Stimulated activated CD8-positive, alpha-beta memory T cell treated with anti-CD3 and anti-CD28 coated beads, Interleukin-7, amount 100 ng/mL, for 24 hours (primary cell): ENCODE data around the gene ETV5.
A peak's percentile ranks its signal among the peaks of the same experiment; 100 is the strongest.
"Not testable (repeated sequence)": the region's sequence is repeated elsewhere in the genome, so short reads cannot be mapped to it uniquely, and the experiment has no call there.

Source experiments
- DNase-seq: peaks from one replicate; pipeline ENCODE4 v3.0.0-alpha.2; 2020; ENCODE audit warnings: low read depth

ETV5 gene

GRCh38 chr3:186067360-186068242, 41.3 kb downstream of the ETV5 start:
- no peak for DNase-seq

- DNase-seq, result no peak
Observed at GRCh38 chr3:186060222-186060621, 48.7 kb downstream of the ETV5 start.

DNA sequence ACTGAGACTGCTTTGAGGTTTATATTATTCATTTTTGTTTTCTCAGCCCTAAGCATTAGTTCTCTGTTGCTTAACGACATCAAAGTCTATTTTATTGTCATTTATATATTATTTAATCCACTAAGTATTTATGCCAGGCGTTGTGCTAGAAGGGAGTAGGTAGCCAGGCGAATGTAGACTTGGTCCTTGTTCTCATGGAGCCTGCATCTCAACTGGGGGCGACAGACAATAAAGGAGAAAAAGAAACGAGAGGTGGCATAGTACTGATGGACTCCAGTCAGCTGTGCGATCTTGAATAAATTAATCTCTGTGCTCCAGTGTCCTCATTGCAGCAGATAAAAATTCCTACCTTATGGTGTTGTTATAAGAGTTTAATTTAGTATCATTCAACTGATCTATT, 49.7 kb downstream of the ETV5 start:
- DNase-seq, result no peak

GRCh38 chr3:186058225-186058624, 50.7 kb downstream of the ETV5 start:
- no peak for DNase-seq

- no peak for DNase-seq
Observed at GRCh38 chr3:186057594-186057993, 51.3 kb downstream of the ETV5 start.

DNA sequence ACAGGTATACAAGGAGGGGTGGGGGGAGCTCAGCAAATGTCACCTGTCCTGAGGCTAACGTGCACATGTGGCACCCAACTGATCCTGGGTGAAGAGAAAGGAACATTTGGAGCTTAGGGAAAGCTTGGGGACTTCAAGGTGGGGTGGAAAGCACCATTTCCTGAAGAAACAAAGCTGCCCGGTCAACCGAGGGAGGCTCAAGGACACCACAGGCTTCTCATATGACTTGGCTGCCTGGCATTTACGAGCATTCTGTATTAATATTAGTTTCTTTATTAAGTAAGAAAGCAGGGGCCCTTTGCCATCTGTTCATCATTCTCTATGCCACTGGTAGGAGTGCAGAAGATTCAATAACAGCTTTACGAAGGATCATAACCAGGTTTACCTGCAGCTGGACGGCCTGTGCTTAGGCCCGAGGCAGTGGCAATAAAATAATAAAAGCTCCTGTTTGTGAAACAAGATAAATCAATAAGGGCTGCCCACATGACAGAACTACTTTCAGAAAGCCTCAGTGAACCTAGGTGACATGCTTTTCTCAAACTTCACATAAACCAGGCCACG, 54.0 kb downstream of the ETV5 start:
- DNase-seq, result no peak

GRCh38 chr3:186053954-186054791, 54.7 kb downstream of the ETV5 start:
- DNase-seq, result no peak

GRCh38 chr3:186052096-186052840, 56.6 kb downstream of the ETV5 start:
- no peak for DNase-seq

- DNase-seq, result no peak
Observed at GRCh38 chr3:186049001-186049400, 59.9 kb downstream of the ETV5 start.

- DNase-seq, result no peak
Observed at GRCh38 chr3:186048119-186048518, 60.8 kb downstream of the ETV5 start.

DNA sequence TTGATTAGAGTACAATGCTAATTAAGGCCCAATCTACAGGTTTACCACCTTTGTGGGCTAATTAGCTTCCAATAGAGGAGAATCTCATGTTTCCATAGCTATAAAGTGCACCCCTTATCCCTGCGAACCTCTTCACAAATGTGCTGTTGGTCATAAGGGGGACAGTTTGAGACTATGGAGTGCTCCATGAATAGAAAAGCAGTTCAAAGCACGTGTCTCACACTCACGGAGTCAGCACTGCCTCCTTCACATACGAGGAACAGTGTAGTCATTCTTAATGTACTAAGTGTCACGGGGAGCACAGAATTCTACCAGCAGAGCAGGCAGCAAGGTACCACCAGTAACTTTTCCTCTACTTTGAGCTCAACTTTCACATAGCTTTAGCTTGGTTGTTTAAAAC, 62.1 kb downstream of the ETV5 start:
- no peak for DNase-seq

DNA sequence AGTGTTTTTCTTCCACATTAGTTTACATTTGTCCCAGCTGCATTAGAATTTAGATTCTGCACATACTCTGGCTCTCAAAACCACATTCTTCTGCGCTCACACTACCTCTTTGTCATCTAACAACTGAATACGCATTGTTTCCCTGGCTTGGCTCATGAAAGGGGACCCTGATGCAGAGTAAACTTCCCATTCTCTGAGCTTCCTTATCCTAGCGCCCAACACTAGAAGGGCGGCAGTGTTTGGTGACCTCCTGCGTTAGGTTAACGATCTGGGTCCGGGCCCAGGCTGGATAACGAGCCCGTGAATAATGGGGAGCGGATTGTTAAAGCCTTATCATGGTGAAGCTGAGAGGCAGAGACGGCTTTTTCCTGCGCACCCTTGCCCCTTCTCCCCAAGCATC, 63.9 kb downstream of the ETV5 start:
- no peak for DNase-seq

- DNase-seq, result no peak
Observed at GRCh38 chr3:186044427-186044826, 64.5 kb downstream of the ETV5 start.

DNA sequence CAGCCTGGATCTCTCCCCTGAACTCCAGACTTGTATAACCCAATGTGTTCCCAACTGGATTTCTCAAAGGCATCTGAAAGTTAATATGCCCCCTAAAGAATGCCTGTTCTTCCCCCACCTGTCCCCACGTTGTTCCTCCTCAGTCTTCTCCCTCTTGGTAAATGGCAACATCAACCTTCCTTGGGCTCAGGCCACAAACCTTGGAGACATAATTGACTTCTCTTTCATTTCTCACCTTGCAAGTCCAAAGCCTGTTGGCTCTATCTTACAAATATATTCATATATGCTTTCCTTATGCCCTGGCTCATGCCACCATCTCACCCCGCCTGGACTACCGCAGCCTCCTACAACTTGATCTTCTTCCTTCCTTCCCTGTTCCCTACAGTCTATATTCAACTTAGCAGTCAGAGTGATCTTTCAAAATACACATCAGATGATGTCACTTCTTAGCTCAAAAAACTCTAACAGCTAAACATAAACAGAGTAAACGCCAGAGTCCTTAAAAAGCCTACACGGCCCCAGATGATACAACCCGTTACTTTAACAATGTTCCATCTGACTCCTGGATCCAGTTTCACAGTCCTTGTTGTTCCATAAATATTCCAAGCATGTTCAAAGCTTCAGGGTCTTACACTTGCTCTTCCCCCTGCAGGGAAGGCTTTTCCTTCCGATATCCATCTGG, 66.2 kb downstream of the ETV5 start:
- no peak for DNase-seq

- DNase-seq, result no peak
Observed at GRCh38 chr3:186042036-186042435, 66.9 kb downstream of the ETV5 start.

- DNase-seq, result no peak
Observed at GRCh38 chr3:186038360-186038759, 70.5 kb downstream of the ETV5 start.

DNA sequence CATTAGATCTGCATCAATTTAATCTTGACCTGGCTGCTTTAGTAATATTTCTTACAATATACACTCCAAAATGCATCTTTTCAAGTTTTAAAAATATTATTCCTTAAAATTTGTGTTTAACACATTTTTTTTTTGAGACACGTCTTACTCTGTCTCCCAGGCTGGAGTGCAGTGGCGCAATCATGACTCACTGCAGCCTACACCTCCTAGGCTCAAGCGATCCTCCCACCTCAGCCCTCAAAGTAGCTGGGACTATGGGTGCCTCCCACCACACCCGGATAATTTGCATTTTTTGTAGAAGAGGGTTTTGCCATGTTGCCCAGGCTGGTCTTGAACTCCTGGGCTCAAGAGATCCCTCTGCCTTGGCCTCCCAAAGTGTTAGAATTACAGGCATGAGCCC, 73.6 kb downstream of the ETV5 start:
- no peak for DNase-seq

DNA sequence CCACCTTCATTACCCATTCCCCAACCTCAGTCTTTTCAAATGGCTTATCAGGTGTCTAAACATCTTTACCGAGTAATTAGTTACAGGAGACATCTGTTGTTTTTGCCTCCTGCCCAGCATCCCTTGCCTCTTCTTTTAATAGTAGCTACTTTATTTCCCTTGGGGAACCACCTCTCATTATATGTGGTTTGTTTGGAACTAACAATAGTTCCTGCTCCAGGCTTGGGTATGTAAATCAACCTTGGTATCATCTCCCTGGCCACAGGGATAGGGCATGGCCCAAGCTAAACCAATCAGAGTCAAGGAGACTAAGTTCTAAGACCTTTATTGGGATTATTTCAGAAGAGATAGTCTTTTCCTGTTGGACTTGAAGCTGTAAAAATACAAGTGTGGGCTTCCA, 76.6 kb downstream of the ETV5 start:
- no peak for DNase-seq

DNA sequence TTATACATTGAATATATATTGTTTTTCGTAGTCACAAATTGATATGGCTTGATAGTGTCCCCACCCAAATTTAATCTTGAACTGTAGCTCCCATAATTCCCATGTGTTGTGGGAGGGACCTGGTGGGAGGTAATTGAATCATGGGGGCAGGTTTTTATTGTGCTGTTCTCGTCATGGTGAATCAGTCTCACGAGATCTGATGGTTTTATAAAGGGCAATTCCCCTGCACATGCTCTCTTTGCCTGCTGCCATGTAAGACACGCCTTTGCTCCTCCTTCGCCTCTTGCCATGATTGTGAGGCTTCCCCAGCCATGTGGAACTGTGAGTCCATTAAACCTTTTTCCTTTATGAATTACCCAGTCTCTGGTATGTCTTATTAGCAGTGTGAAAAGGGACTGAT, 82.9 kb downstream of the ETV5 start:
- DNase-seq, result not testable (repeated sequence)

- DNase-seq, result peak; percentile 14
Observed at GRCh38 chr3:186025161-186025560, 83.7 kb downstream of the ETV5 start.

GRCh38 chr3:186024210-186024609, 84.7 kb downstream of the ETV5 start:
- DNase-seq, result no peak

DNA sequence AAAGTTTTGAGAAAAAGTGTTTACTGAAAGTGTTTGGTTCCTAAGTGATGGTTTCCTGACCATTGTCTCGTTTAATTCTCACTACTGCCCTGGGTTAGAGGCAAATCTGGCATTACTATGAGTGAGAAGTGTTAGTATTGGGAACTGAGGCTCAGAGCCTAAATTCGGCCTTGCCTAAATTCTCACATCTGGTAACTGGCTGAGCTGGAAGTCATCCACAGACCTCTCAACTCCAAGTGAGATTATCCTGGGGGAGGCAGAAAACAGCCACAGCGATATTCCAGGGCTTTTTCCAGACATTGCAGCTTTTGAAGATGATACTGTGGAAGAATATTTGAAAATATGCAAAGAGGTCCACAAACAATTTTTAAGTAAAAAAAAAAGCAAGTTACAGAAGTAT, 86.0 kb downstream of the ETV5 start:
- no peak for DNase-seq
